ENCODE data around the gene FAHD2A.
A peak's percentile ranks its signal among the peaks of the same experiment; 100 is the strongest.
"Not testable (repeated sequence)": the region's sequence is repeated elsewhere in the genome, so short reads cannot be mapped to it uniquely, and the experiment has no call there.

The FAHD2A gene

GRCh38 chr2:95402370-95403203 is at the start of gene FAHD2A:
Gene FAHD2A, plus strand, starts transcription at chr2:95402708. Its CDS starts 2,851 bp downstream, at chr2:95405559.
- DNase-seq (ENCODE audit: low read depth), result peak; percentile 89

GRCh38 chr2:95353055-95353575 is 49.4 kb upstream of the FAHD2A start:
- no peak for DNase-seq (ENCODE audit: low read depth)

GRCh38 chr2:95353613-95354468 is 48.7 kb upstream of the FAHD2A start:
- DNase-seq (ENCODE audit: low read depth), result no peak

GRCh38 chr2:95354469-95354901 is 48.0 kb upstream of the FAHD2A start:
- DNase-seq (ENCODE audit: low read depth), result no peak

GRCh38 chr2:95354925-95355324 is 47.6 kb upstream of the FAHD2A start:
- DNase-seq (ENCODE audit: low read depth), result no peak

- DNase-seq (ENCODE audit: low read depth), result not testable (repeated sequence)
Measured at GRCh38 chr2:95355486-95355885, 47.0 kb upstream of the FAHD2A start.

GRCh38 chr2:95356821-95357700 is 45.4 kb upstream of the FAHD2A start:
- no peak for DNase-seq (ENCODE audit: low read depth)

GRCh38 chr2:95357717-95358280 is 44.7 kb upstream of the FAHD2A start:
- DNase-seq (ENCODE audit: low read depth), result no peak

GRCh38 chr2:95359031-95359430 is 43.5 kb upstream of the FAHD2A start:
- DNase-seq (ENCODE audit: low read depth), result no peak

- DNase-seq (ENCODE audit: low read depth), result no peak
Measured at GRCh38 chr2:95359501-95359930, 43.0 kb upstream of the FAHD2A start.

- DNase-seq (ENCODE audit: low read depth), result no peak
Measured at GRCh38 chr2:95361216-95361980, 41.1 kb upstream of the FAHD2A start.

- DNase-seq (ENCODE audit: low read depth), result no peak
Measured at GRCh38 chr2:95362486-95362885, 40.0 kb upstream of the FAHD2A start.

- DNase-seq (ENCODE audit: low read depth), result no peak
Measured at GRCh38 chr2:95366514-95366913, 36.0 kb upstream of the FAHD2A start.

GRCh38 chr2:95372216-95372829 is 30.2 kb upstream of the FAHD2A start:
- no peak for DNase-seq (ENCODE audit: low read depth)

- no peak for DNase-seq (ENCODE audit: low read depth)
Measured at GRCh38 chr2:95372845-95373244, 29.7 kb upstream of the FAHD2A start.

- DNase-seq (ENCODE audit: low read depth), result no peak
Measured at GRCh38 chr2:95374029-95374428, 28.5 kb upstream of the FAHD2A start.

GRCh38 chr2:95374451-95374920 is 28.0 kb upstream of the FAHD2A start:
- DNase-seq (ENCODE audit: low read depth), result no peak

GRCh38 chr2:95374921-95375471 is 27.5 kb upstream of the FAHD2A start:
- DNase-seq (ENCODE audit: low read depth), result no peak

- DNase-seq (ENCODE audit: low read depth), result no peak
Measured at GRCh38 chr2:95375532-95376150, 26.9 kb upstream of the FAHD2A start.

Data from stimulated activated CD8-positive, alpha-beta memory T cell treated with anti-CD3 and anti-CD28 coated beads, Interleukin-15, amount 100 ng/mL, for 24 hours (primary cell).